ENCODE measurements around the gene ZNF664. TPM values are rescaled to one million over a fixed set of nuclear protein-coding genes. Genes with fewer than 3 reads are reported as not detected.

Gene ZNF664
- total RNA-seq, 1 experiment from 2014 or later = 80.8 TPM

DNA sequence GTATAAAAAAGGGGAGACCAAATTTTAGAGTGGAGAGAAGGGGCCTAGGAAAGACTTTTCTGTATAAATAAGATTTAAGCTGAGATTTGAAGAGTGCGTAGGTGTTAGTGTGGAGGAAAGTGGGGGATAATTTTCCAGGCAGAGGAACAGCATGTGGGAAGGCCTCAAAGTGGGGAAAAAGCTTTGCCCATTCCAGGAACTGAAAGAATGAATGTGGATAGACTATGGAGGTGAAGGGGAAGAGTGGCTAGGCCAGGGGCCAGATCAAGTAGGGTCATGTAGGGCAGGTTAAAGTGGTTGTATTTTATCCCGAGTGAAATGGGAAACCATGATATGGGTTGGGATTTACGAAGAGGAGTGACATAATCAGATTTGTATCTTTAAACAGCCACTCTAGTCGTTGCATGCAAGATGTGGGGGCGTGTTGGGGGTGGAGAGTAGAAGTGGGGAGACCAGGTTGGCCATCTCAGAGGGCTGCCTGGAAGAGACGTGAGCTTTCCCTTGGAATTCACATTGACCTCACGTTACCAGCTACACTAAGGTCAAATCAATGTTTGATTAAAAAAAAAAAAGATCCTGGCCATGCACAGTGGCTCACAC, 3.3 kb downstream of the ZNF664 start:
- Histone ChIP-seq H2AFZ (ENCODE audit: low read length) (no peak overlapping the region), H3K36me3 (ENCODE audit: low read depth, low read length) (peaks cover 17% of the 10 kb centered on the region; the same call in 1 of the 2 replicates), H3K27me3 (ENCODE audit: low read length) (no peaks in the 10 kb centered on the region), H3K79me2 (ENCODE audit: low read length) (peaks cover 50% of the 10 kb centered on the region), H3K9ac (ENCODE audit: low read length) (no peak overlapping the region), H3K9me2 (replicated peaks; ENCODE audit: low read length) (no peaks in the 10 kb centered on the region), H3K27ac (ENCODE audit: low read length) (no peak overlapping the region), H3K4me1 (ENCODE audit: insufficient read depth, low read length) (peaks cover 12% of the 10 kb centered on the region), H3F3A (ENCODE audit: low read length, unreplicated experiment) (no peaks in the 10 kb centered on the region), H3K4me2 (ENCODE audit: low read length) (no peak overlapping the region), H4K20me1 (ENCODE audit: low read length) (peaks cover 11% of the 10 kb centered on the region), H3K9me3 (ENCODE audit: low read length) (no peaks in the 10 kb centered on the region), H3K4me3 (ENCODE audit: low read length) (no peak overlapping the region)
- DNase-seq (no peak), ATAC-seq (no peak)
- intact Hi-C loops (cut with micrococcal nuclease) = no loop called here
- TF ChIP-seq EZH2phosphoT487 (IDR thresholded peaks at IDR 0.05; ENCODE audit: borderline replicate concordance, low read length) = no peak
- no peak for TF ChIP-seq EZH2 (IDR thresholded peaks at IDR 0.05; ENCODE audit: low read length, unreplicated experiment)
- TF ChIP-seq, protein P1, sequence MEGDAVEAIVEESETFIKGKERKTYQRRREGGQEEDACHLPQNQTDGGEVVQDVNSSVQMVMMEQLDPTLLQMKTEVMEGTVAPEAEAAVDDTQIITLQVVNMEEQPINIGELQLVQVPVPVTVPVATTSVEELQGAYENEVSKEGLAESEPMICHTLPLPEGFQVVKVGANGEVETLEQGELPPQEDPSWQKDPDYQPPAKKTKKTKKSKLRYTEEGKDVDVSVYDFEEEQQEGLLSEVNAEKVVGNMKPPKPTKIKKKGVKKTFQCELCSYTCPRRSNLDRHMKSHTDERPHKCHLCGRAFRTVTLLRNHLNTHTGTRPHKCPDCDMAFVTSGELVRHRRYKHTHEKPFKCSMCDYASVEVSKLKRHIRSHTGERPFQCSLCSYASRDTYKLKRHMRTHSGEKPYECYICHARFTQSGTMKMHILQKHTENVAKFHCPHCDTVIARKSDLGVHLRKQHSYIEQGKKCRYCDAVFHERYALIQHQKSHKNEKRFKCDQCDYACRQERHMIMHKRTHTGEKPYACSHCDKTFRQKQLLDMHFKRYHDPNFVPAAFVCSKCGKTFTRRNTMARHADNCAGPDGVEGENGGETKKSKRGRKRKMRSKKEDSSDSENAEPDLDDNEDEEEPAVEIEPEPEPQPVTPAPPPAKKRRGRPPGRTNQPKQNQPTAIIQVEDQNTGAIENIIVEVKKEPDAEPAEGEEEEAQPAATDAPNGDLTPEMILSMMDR (conservative IDR thresholded peaks at IDR 0.05; ENCODE audit: low read depth, low read length) = no peak
- POLR2A ChIA-PET (ENCODE audit: unreplicated experiment) = no interaction called here
- BruUV-seq (replicated peaks) = no TSS peak
- CTCF ChIA-PET = no interaction called here

DNA sequence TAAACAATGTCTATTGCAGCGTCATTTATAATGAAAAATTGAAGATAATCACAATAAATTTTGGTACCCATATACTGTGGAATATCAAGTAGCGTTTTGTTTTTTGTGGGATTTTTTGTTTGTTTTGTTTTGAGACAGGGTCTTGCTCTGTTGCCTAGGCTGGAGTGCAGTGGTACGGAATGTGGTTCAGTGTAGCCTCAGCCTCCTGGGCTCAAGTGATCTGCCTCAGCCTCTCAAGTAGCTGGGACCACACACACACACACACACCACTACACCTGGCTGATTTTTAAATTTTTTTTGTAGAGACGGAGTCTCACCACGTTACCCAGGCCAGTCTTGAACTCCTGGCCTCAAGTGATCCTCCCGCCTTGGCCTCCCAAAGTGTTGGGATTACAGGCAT, 6.6 kb downstream of the ZNF664 start:
- Histone ChIP-seq H3K4me1 (ENCODE audit: insufficient read depth, low read length) (peaks cover 10% of the 10 kb centered on the region), H3K4me3 (ENCODE audit: low read length) (no peak overlapping the region), H3K9ac (ENCODE audit: low read length) (no peak overlapping the region), H4K20me1 (ENCODE audit: low read length) (peaks cover 10% of the 10 kb centered on the region), H3F3A (ENCODE audit: low read length, unreplicated experiment) (no peaks in the 10 kb centered on the region), H3K4me2 (ENCODE audit: low read length) (no peak overlapping the region), H3K27me3 (ENCODE audit: low read length) (no peaks in the 10 kb centered on the region), H3K9me3 (ENCODE audit: low read length) (no peaks in the 10 kb centered on the region), H3K9me2 (replicated peaks; ENCODE audit: low read length) (no peaks in the 10 kb centered on the region), H3K36me3 (ENCODE audit: low read depth, low read length) (peaks cover 17% of the 10 kb centered on the region; the same call in 1 of the 2 replicates), H3K79me2 (ENCODE audit: low read length) (peaks cover 43% of the 10 kb centered on the region), H3K27ac (ENCODE audit: low read length) (no peak overlapping the region), H2AFZ (ENCODE audit: low read length) (no peak overlapping the region)
- DNase-seq = no peak
- intact Hi-C loops (cut with micrococcal nuclease) = no loop called here
- POLR2A ChIA-PET (ENCODE audit: unreplicated experiment) = no interaction called here
- TF ChIP-seq EZH2phosphoT487 (IDR thresholded peaks at IDR 0.05; ENCODE audit: borderline replicate concordance, low read length) (no peak), EZH2 (IDR thresholded peaks at IDR 0.05; ENCODE audit: low read length, unreplicated experiment) (no peak)
- TF ChIP-seq, protein P1 (conservative IDR thresholded peaks at IDR 0.05; ENCODE audit: low read depth, low read length) = no peak
- no TSS peak for BruUV-seq (replicated peaks)
- no peak for ATAC-seq
- CTCF ChIA-PET = no interaction called here

DNA sequence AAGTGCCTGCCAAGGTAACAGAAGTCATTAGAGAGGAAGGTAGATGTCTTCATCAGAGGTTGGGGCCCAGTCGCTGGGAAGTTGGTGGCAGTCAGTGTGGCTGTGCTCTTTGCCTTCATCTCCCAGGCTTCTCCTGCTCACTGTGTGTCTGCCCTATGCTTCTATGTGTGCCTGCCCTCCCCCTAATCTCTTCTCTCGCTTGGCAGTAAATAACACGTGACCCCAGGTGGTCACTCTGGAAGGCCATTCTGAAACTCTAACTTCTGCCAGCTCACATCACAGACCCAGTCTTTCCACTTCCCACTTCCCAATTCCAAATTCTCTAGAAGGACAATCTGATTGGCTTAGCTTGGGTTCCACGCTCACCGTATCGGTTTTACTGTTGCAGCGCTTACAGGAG, 9.3 kb downstream of the ZNF664 start:
- Histone ChIP-seq H3K27ac (ENCODE audit: low read length) (no peak overlapping the region), H3K79me2 (ENCODE audit: low read length) (peaks cover 39% of the 10 kb centered on the region), H3K27me3 (ENCODE audit: low read length) (no peaks in the 10 kb centered on the region), H3K9me2 (replicated peaks; ENCODE audit: low read length) (no peaks in the 10 kb centered on the region), H3F3A (ENCODE audit: low read length, unreplicated experiment) (no peaks in the 10 kb centered on the region), H3K9me3 (ENCODE audit: low read length) (no peaks in the 10 kb centered on the region), H3K4me3 (ENCODE audit: low read length) (no peak overlapping the region), H3K9ac (ENCODE audit: low read length) (no peak overlapping the region), H4K20me1 (ENCODE audit: low read length) (peaks cover 7% of the 10 kb centered on the region; the same call in 1 of the 2 replicates), H3K4me2 (ENCODE audit: low read length) (no peak overlapping the region), H3K4me1 (ENCODE audit: insufficient read depth, low read length) (no peaks in the 10 kb centered on the region), H3K36me3 (ENCODE audit: low read depth, low read length) (peaks cover 10% of the 10 kb centered on the region; the same call in 1 of the 2 replicates), H2AFZ (ENCODE audit: low read length) (no peak overlapping the region)
- CTCF ChIA-PET = interaction anchor here (0.6 kb wide), 1 partner anchor 384 kb away, joined by 3 read pairs; no protein-coding TSS in a partner anchor
- intact Hi-C loops (cut with micrococcal nuclease) = loop anchor here (2.0 to 5.0 kb wide), 2 partner anchors 40 to 51 kb away; no protein-coding TSS in a partner anchor
- POLR2A ChIA-PET (ENCODE audit: unreplicated experiment) = no interaction called here
- DNase-seq = no peak
- no TSS peak for BruUV-seq (replicated peaks)
- no peak for ATAC-seq
- TF ChIP-seq, protein P1 (conservative IDR thresholded peaks at IDR 0.05; ENCODE audit: low read depth, low read length) = no peak
- TF ChIP-seq EZH2 (IDR thresholded peaks at IDR 0.05; ENCODE audit: low read length, unreplicated experiment) (no peak), EZH2phosphoT487 (IDR thresholded peaks at IDR 0.05; ENCODE audit: borderline replicate concordance, low read length) (no peak)
